Stimulated activated CD8-positive, alpha-beta memory T cell treated with anti-CD3 and anti-CD28 coated beads, Interleukin-4, amount 100 ng/mL, for 24 hours (primary cell): ENCODE results near the gene TNS1.
A peak's percentile ranks its signal among the peaks of the same experiment; 100 is the strongest.
"Not testable (repeated sequence)": the region's sequence is repeated elsewhere in the genome, so short reads cannot be mapped to it uniquely, and the experiment has no call there.

ENCODE experiments used
- DNase-seq: peaks from one replicate; pipeline ENCODE4 v3.0.0-alpha.2; 2020; ENCODE audit warnings: low read depth

The TNS1 gene

GRCh38 chr2:218002845-218003180 lies at the start of gene TNS1:
TSS of gene TNS1 (minus strand) at chr2:218002995. CDS start at chr2:218002872, 123 bp downstream.
- no peak for DNase-seq

- DNase-seq: no peak
Measured at GRCh38 chr2:218051903-218052302, 49.1 kb upstream of the TNS1 start.

GRCh38 chr2:218047536-218048225 lies 44.9 kb upstream of the TNS1 start:
- DNase-seq: no peak

GRCh38 chr2:218046238-218046637 lies 43.4 kb upstream of the TNS1 start:
- no peak for DNase-seq

GRCh38 chr2:218044599-218044998 lies 41.8 kb upstream of the TNS1 start:
- DNase-seq: not testable (repeated sequence)

- no peak for DNase-seq
Measured at GRCh38 chr2:218043701-218044109, 40.9 kb upstream of the TNS1 start.

- DNase-seq: no peak
Measured at GRCh38 chr2:218043100-218043499, 40.3 kb upstream of the TNS1 start.

GRCh38 chr2:218041302-218042168 lies 38.7 kb upstream of the TNS1 start:
- no peak for DNase-seq

GRCh38 chr2:218040883-218041282 lies 38.1 kb upstream of the TNS1 start:
- DNase-seq: no peak

GRCh38 chr2:218039171-218039570 lies 36.4 kb upstream of the TNS1 start:
- no peak for DNase-seq

GRCh38 chr2:218036371-218036770 lies 33.6 kb upstream of the TNS1 start:
- DNase-seq: no peak

GRCh38 chr2:218035463-218036100 lies 32.8 kb upstream of the TNS1 start:
- no peak for DNase-seq

GRCh38 chr2:218034497-218035213 lies 31.9 kb upstream of the TNS1 start:
- peak; percentile 23 for DNase-seq

GRCh38 chr2:218033590-218034496 lies 31.0 kb upstream of the TNS1 start:
- DNase-seq: no peak

GRCh38 chr2:218033208-218033589 lies 30.4 kb upstream of the TNS1 start:
- no peak for DNase-seq

GRCh38 chr2:218032336-218033171 lies 29.8 kb upstream of the TNS1 start:
- DNase-seq: no peak

GRCh38 chr2:218031771-218032257 lies 29.0 kb upstream of the TNS1 start:
- no peak for DNase-seq

GRCh38 chr2:218031261-218031660 lies 28.5 kb upstream of the TNS1 start:
- DNase-seq: no peak

- no peak for DNase-seq
Measured at GRCh38 chr2:218030409-218031195, 27.8 kb upstream of the TNS1 start.
